ENCODE results near the gene C2orf72.
"Not testable (repeated sequence)": the region's sequence is repeated elsewhere in the genome, so short reads cannot be mapped to it uniquely, and the experiment has no call there.

Gene C2orf72

GRCh38 chr2:231015926-231016325, 21.4 kb upstream of the C2orf72 start:
- DNase-seq = no peak

GRCh38 chr2:231016566-231017230, 20.6 kb upstream of the C2orf72 start:
- no peak for DNase-seq

- no peak for DNase-seq
Measured at GRCh38 chr2:231017231-231017598, 20.1 kb upstream of the C2orf72 start.

GRCh38 chr2:231018184-231018583, 19.1 kb upstream of the C2orf72 start:
- no peak for DNase-seq

- DNase-seq = not testable (repeated sequence)
Measured at GRCh38 chr2:231025059-231025458, 12.3 kb upstream of the C2orf72 start.

- DNase-seq = no peak
Measured at GRCh38 chr2:231028889-231029288, 8.4 kb upstream of the C2orf72 start.

- DNase-seq = no peak
Measured at GRCh38 chr2:231029563-231029962, 7.8 kb upstream of the C2orf72 start.

- DNase-seq = no peak
Measured at GRCh38 chr2:231030725-231031124, 6.6 kb upstream of the C2orf72 start.

GRCh38 chr2:231032575-231033140, 4.7 kb upstream of the C2orf72 start:
- no peak for DNase-seq

- no peak for DNase-seq
Measured at GRCh38 chr2:231033147-231034132, 3.9 kb upstream of the C2orf72 start.

- no peak for DNase-seq
Measured at GRCh38 chr2:231034291-231034882, 2.9 kb upstream of the C2orf72 start.

- no peak for DNase-seq
Measured at GRCh38 chr2:231036131-231036530, 1.2 kb upstream of the C2orf72 start.

GRCh38 chr2:231036578-231037106, 681 bp upstream of the C2orf72 start:
- DNase-seq = no peak

- DNase-seq = peak; percentile 73
Measured at GRCh38 chr2:231037731-231038482, 584 bp downstream of the C2orf72 start.

GRCh38 chr2:231038483-231039293, 1.4 kb downstream of the C2orf72 start:
- DNase-seq = no peak

GRCh38 chr2:231039294-231039664, 2.0 kb downstream of the C2orf72 start:
- no peak for DNase-seq

GRCh38 chr2:231039821-231040364, 2.6 kb downstream of the C2orf72 start:
- DNase-seq = no peak

- DNase-seq = no peak
Measured at GRCh38 chr2:231041061-231041689, 3.9 kb downstream of the C2orf72 start.

- no peak for DNase-seq
Measured at GRCh38 chr2:231043796-231044195, 6.5 kb downstream of the C2orf72 start.

GRCh38 chr2:231046916-231047273, 9.6 kb downstream of the C2orf72 start:
- DNase-seq = no peak

Measured in 8988T (cell line).